GM12865 (cell line): ENCODE measurements around the gene TMEM141.
"Not testable (repeated sequence)": the region's sequence is repeated elsewhere in the genome, so short reads cannot be mapped to it uniquely, and the experiment has no call there.

Source experiments
- DNase-seq: peaks from one replicate; pipeline ENCODE4 v3.0.0; 2010; ENCODE audit warnings: low read depth
- H3K4me3 ChIP-seq: 2 replicates; pipeline ENCODE4 v1.5.1; 2011; ENCODE audit warnings: mild to moderate bottlenecking, low read depth, low read length, control low read depth
- CTCF ChIP-seq: IDR thresholded peaks from 2 replicates; pipeline ENCODE4 v1.5.1; 2011; ENCODE audit warnings: low read length, control low read depth, low read depth, inconsistent platforms; ENCODE audit not compliant: insufficient read depth; ENCODE audit errors: missing control alignments

The TMEM141 gene

GRCh38 chr9:136760834-136761544 is 30.2 kb upstream of the TMEM141 start:
- TF ChIP-seq CTCF, result peak; percentile 59
- peak; percentile 58 for DNase-seq
- not testable (repeated sequence) for H3K4me3 ChIP-seq

- TF ChIP-seq CTCF, result no peak
Measured at GRCh38 chr9:136761545-136761981, 29.6 kb upstream of the TMEM141 start.

GRCh38 chr9:136762221-136762691 is 28.9 kb upstream of the TMEM141 start:
- no peak for TF ChIP-seq CTCF
- H3K4me3 ChIP-seq, result no peak overlapping the region
- no peak for DNase-seq

More at GRCh38 chr9:136761545-136761981, 29.6 kb upstream of the TMEM141 start:
- no peak overlapping the region for H3K4me3 ChIP-seq
- no peak for DNase-seq

- no peak for TF ChIP-seq CTCF
- peak; percentile 68 for DNase-seq
- no peak overlapping the region for H3K4me3 ChIP-seq
Measured at GRCh38 chr9:136762915-136763648, 28.1 kb upstream of the TMEM141 start.

DNA sequence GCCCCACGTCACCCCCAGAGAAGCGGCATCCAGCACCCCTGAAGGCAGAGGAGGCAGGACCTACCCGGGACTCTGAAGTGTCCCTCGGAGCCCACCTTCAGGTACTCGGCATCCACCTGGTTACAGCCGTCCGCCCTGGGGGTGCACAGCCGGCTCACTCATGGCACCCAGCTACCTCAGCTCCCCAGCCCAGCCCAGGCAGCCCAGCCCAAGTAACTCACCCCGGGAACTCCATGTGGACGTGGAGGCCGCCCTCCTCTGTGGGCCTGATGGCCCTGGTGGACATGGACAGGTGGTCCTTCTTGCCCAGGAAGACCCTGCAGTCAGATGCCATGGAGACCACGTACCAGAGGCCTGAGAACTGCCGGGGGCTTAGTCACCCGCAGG is 27.5 kb upstream of the TMEM141 start:
- H3K4me3 ChIP-seq, result no peak overlapping the region
- TF ChIP-seq CTCF, result no peak
- DNase-seq, result no peak

- no peak within 1 kb of the TSS for H3K4me3 ChIP-seq
- TF ChIP-seq CTCF, result no peak
- no peak for DNase-seq
Measured at GRCh38 chr9:136764301-136764891, 26.7 kb upstream of the TMEM141 start, which contains the start of gene LCN15. Gene LCN15, minus strand, starts transcription at chr9:136764518. Its CDS starts 30 bp downstream, at chr9:136764488.
